NCI-H1417 treated with DMSO at 0.1 percent for 48 hours (cell line): ENCODE data around the gene LCN12.
A peak's percentile ranks its signal among the peaks of the same experiment; 100 is the strongest.

Experiments used
- DNase-seq: peaks from one replicate; lab custom pipeline; 2025; lab: John Stamatoyannopoulos, UW

Gene LCN12

GRCh38 chr9:136927343-136928271 is 24.5 kb upstream of the LCN12 start:
- no peak for DNase-seq

GRCh38 chr9:136928591-136928990 is 23.5 kb upstream of the LCN12 start:
- no peak for DNase-seq

GRCh38 chr9:136930014-136930413 is 22.1 kb upstream of the LCN12 start:
- no peak for DNase-seq

GRCh38 chr9:136931611-136932130 is 20.4 kb upstream of the LCN12 start:
- no peak for DNase-seq

GRCh38 chr9:136934277-136934676 is 17.8 kb upstream of the LCN12 start:
- no peak for DNase-seq

GRCh38 chr9:136935651-136936050 is 16.4 kb upstream of the LCN12 start:
- no peak for DNase-seq

- no peak for DNase-seq
Observed at GRCh38 chr9:136936645-136937170, 15.4 kb upstream of the LCN12 start.

- DNase-seq = no peak
Observed at GRCh38 chr9:136937186-136938001, 14.7 kb upstream of the LCN12 start.

- no peak for DNase-seq
Observed at GRCh38 chr9:136939431-136939995, 12.6 kb upstream of the LCN12 start.

- DNase-seq = no peak
Observed at GRCh38 chr9:136939996-136940525, 12.0 kb upstream of the LCN12 start.

GRCh38 chr9:136940526-136941230 is 11.4 kb upstream of the LCN12 start:
- no peak for DNase-seq

GRCh38 chr9:136941231-136942111 is 10.6 kb upstream of the LCN12 start:
- DNase-seq = no peak

- DNase-seq = no peak
Observed at GRCh38 chr9:136942112-136942880, 9.8 kb upstream of the LCN12 start.

- DNase-seq = no peak
Observed at GRCh38 chr9:136942881-136943230, 9.2 kb upstream of the LCN12 start.

- DNase-seq = no peak
Observed at GRCh38 chr9:136943291-136944211, 8.5 kb upstream of the LCN12 start.

GRCh38 chr9:136944212-136944518 is 7.9 kb upstream of the LCN12 start:
- no peak for DNase-seq

GRCh38 chr9:136944519-136945332 is 7.3 kb upstream of the LCN12 start, which contains the start of the genes C8G and FBXW5:
TSS of gene C8G (plus strand) at chr9:136945243. CDS start at chr9:136945321, 78 bp downstream.
TSS of gene FBXW5 (minus strand) at chr9:136944738. CDS start at chr9:136944083, 655 bp downstream.
- peak; percentile 70 for DNase-seq
